ENCODE measurements around the gene BACH2.

Gene BACH2

DNA sequence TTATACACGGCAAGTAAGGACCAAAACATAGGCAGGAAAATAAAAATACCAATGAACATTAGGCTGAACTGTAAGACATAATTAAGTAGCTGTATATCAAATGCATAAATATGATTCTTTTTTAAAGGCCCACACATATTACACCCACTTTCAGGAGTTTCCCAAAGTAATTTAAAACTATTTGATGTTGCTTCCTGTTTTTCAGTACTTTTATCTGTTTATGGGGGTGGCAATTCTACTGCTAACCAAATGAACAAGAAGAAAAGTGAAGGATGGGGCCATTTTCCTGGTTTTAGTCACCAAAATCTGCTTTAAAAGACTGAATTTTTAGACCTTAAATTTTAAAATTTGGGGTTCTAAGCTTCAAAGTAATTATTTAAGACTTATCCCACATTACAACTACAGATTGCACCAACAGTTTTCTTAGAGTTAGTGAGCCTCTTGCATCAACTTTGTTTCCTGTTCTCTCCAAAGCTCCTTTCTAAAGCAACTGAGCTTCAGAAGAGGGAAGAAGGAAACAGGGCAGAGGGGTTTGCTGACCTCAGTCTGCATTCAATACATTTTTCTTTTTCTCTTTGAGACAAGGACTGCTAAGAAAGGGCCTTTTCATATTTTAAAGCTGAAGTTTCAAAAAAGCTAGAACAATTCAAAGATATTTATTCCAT is 191.0 kb downstream of the BACH2 start:
- H3K14ac ChIP-seq (ENCODE audit: low read length in 2 of 2), result no peak overlapping the region
- no peak overlapping the region for H3K4me3 ChIP-seq (ENCODE audit: insufficient read depth in 1 of 2, low read depth in 1 of 2, low read length in 2 of 2)
- H2AK5ac ChIP-seq (ENCODE audit: low read length, severe bottlenecking), result no peak overlapping the region
- no peak overlapping the region for H3K9ac ChIP-seq (ENCODE audit: low read length)
- no peak overlapping the region for H4K91ac ChIP-seq (ENCODE audit: low read length)
- H3K18ac ChIP-seq (ENCODE audit: low read depth in 1 of 2, low read length in 2 of 2), result no peak overlapping the region
- no peaks in the 10 kb centered on the region for H3K36me3 ChIP-seq (ENCODE audit: control insufficient read depth in 1 of 2, insufficient read depth in 2 of 2, low read depth in 1 of 2, low read length in 2 of 2)
- WGBS, result no CpG with 5 or more reads among the region's 1 CpG
- H3K27me3 ChIP-seq (ENCODE audit: control insufficient read depth in 1 of 2, insufficient read depth in 1 of 2, low read length in 2 of 2), result no peaks in the 10 kb centered on the region
- no peak overlapping the region for H2BK120ac ChIP-seq (ENCODE audit: low read depth, low read length)
- H3K79me1 ChIP-seq (replicated peaks; ENCODE audit: low read length, poor library complexity, severe bottlenecking), result no peaks in the 10 kb centered on the region
- H2BK12ac ChIP-seq (ENCODE audit: low read length in 2 of 2), result no peak overlapping the region
- peaks cover 2% of the 10 kb centered on the region for H3K4me1 ChIP-seq (ENCODE audit: control insufficient read depth, insufficient read depth, low read depth, low read length)
- H3K4ac ChIP-seq (ENCODE audit: low read depth in 1 of 2, low read length in 2 of 2), result no peak overlapping the region
- DNase-seq, result no peak
- H2BK15ac ChIP-seq (ENCODE audit: low read depth, poor library complexity, severe bottlenecking), result no peak overlapping the region
- H3K23ac ChIP-seq (ENCODE audit: low read length in 2 of 2), result no peak overlapping the region
- no peak overlapping the region for H3K27ac ChIP-seq (ENCODE audit: low read length, poor library complexity, severe bottlenecking)
- no peak overlapping the region for H2BK5ac ChIP-seq (ENCODE audit: low read depth, low read length, poor library complexity, severe bottlenecking)
- H3K4me2 ChIP-seq (ENCODE audit: low read length, poor library complexity, severe bottlenecking), result no peak overlapping the region
- H3K9me3 ChIP-seq (ENCODE audit: control insufficient read depth, low read length), result no peaks in the 10 kb centered on the region
- H4K8ac ChIP-seq (ENCODE audit: low read length), result no peak overlapping the region
- no peak overlapping the region for H2AFZ ChIP-seq (ENCODE audit: low read depth, low read length)

DNA sequence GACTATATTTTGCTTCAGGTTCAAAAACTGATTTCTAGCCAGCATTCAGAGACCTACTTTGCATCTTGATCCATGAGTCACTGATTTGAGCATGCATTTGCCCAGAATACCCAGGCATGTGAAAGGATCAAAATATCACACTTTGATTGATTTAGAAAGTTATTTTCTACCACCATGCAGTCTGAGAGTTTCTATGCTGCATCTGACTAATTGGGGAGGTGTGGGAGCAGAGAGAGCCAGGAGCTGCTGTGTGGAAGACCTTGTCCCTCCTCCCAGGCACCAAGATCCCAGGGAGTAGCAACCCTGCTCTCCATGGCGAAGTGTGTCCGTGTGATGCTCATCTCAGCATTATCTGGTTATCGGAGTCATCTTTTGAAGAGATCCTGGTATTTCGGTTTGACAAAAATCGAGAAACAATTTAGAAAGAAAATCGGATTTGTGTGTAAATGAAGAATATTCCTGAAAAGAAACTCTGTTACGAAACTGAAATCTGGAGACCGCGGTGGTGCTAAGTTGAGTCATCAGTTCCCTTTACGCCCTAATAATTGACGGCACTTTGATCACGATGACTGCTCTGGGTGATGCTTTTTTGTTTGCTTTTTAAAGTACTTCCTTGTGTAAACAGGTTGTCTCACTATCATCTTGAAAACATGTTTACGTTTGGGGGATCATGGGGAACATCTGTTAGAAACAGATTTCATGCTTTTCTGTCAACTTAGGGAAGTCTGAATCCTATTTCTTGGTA is 193.4 kb downstream of the BACH2 start:
- H4K8ac ChIP-seq (ENCODE audit: low read length), result no peak overlapping the region
- H3K27me3 ChIP-seq (ENCODE audit: control insufficient read depth in 1 of 2, insufficient read depth in 1 of 2, low read length in 2 of 2), result no peaks in the 10 kb centered on the region
- H3K27ac ChIP-seq (ENCODE audit: low read length, poor library complexity, severe bottlenecking), result no peak overlapping the region
- WGBS, result 50% methylated on average over 13 of the region's 13 CpGs
- H3K79me1 ChIP-seq (replicated peaks; ENCODE audit: low read length, poor library complexity, severe bottlenecking), result no peaks in the 10 kb centered on the region
- no peak overlapping the region for H3K9ac ChIP-seq (ENCODE audit: low read length)
- no peak overlapping the region for H3K4me3 ChIP-seq (ENCODE audit: insufficient read depth in 1 of 2, low read depth in 1 of 2, low read length in 2 of 2)
- no peaks in the 10 kb centered on the region for H3K9me3 ChIP-seq (ENCODE audit: control insufficient read depth, low read length)
- no peak overlapping the region for H2AK5ac ChIP-seq (ENCODE audit: low read length, severe bottlenecking)
- H3K23ac ChIP-seq (ENCODE audit: low read length in 2 of 2), result no peak overlapping the region
- H2BK5ac ChIP-seq (ENCODE audit: low read depth, low read length, poor library complexity, severe bottlenecking), result no peak overlapping the region
- H2BK15ac ChIP-seq (ENCODE audit: low read depth, poor library complexity, severe bottlenecking), result no peak overlapping the region
- H3K18ac ChIP-seq (ENCODE audit: low read depth in 1 of 2, low read length in 2 of 2), result no peak overlapping the region
- no peak overlapping the region for H3K4ac ChIP-seq (ENCODE audit: low read depth in 1 of 2, low read length in 2 of 2)
- no peak overlapping the region for H2BK12ac ChIP-seq (ENCODE audit: low read length in 2 of 2)
- H3K4me2 ChIP-seq (ENCODE audit: low read length, poor library complexity, severe bottlenecking), result no peak overlapping the region
- H3K36me3 ChIP-seq (ENCODE audit: control insufficient read depth in 1 of 2, insufficient read depth in 2 of 2, low read depth in 1 of 2, low read length in 2 of 2), result no peaks in the 10 kb centered on the region
- peak; percentile 54 for DNase-seq
- peaks cover 2% of the 10 kb centered on the region for H3K4me1 ChIP-seq (ENCODE audit: control insufficient read depth, insufficient read depth, low read depth, low read length)
- H3K14ac ChIP-seq (ENCODE audit: low read length in 2 of 2), result no peak overlapping the region
- H4K91ac ChIP-seq (ENCODE audit: low read length), result no peak overlapping the region
- H2AFZ ChIP-seq (ENCODE audit: low read depth, low read length), result no peak overlapping the region
- H2BK120ac ChIP-seq (ENCODE audit: low read depth, low read length), result no peak overlapping the region

GRCh38 chr6:90101403-90101802 is 195.2 kb downstream of the BACH2 start:
- no peak overlapping the region for H3K14ac ChIP-seq (ENCODE audit: low read length in 2 of 2)
- no peaks in the 10 kb centered on the region for H3K9me3 ChIP-seq (ENCODE audit: control insufficient read depth, low read length)
- WGBS, result no CpG with 5 or more reads among the region's 1 CpG
- H2AFZ ChIP-seq (ENCODE audit: low read depth, low read length), result no peak overlapping the region
- peaks cover 2% of the 10 kb centered on the region for H3K4me1 ChIP-seq (ENCODE audit: control insufficient read depth, insufficient read depth, low read depth, low read length)
- no peak overlapping the region for H3K4me3 ChIP-seq (ENCODE audit: insufficient read depth in 1 of 2, low read depth in 1 of 2, low read length in 2 of 2)
- H3K4me2 ChIP-seq (ENCODE audit: low read length, poor library complexity, severe bottlenecking), result no peak overlapping the region
- no peak overlapping the region for H3K27ac ChIP-seq (ENCODE audit: low read length, poor library complexity, severe bottlenecking)
- no peaks in the 10 kb centered on the region for H3K79me1 ChIP-seq (replicated peaks; ENCODE audit: low read length, poor library complexity, severe bottlenecking)
- no peak overlapping the region for H3K18ac ChIP-seq (ENCODE audit: low read depth in 1 of 2, low read length in 2 of 2)
- no peak overlapping the region for H4K8ac ChIP-seq (ENCODE audit: low read length)
- H2BK120ac ChIP-seq (ENCODE audit: low read depth, low read length), result no peak overlapping the region
- H3K36me3 ChIP-seq (ENCODE audit: control insufficient read depth in 1 of 2, insufficient read depth in 2 of 2, low read depth in 1 of 2, low read length in 2 of 2), result no peaks in the 10 kb centered on the region
- H3K27me3 ChIP-seq (ENCODE audit: control insufficient read depth in 1 of 2, insufficient read depth in 1 of 2, low read length in 2 of 2), result peaks cover 0 to 3% of the 10 kb centered on the region in 2 experiments
- no peak overlapping the region for H4K91ac ChIP-seq (ENCODE audit: low read length)
- H2AK5ac ChIP-seq (ENCODE audit: low read length, severe bottlenecking), result no peak overlapping the region
- DNase-seq, result no peak
- H2BK5ac ChIP-seq (ENCODE audit: low read depth, low read length, poor library complexity, severe bottlenecking), result no peak overlapping the region
- no peak overlapping the region for H3K4ac ChIP-seq (ENCODE audit: low read depth in 1 of 2, low read length in 2 of 2)
- H3K9ac ChIP-seq (ENCODE audit: low read length), result no peak overlapping the region
- H3K23ac ChIP-seq (ENCODE audit: low read length in 2 of 2), result no peak overlapping the region
- no peak overlapping the region for H2BK15ac ChIP-seq (ENCODE audit: low read depth, poor library complexity, severe bottlenecking)
- H2BK12ac ChIP-seq (ENCODE audit: low read length in 2 of 2), result no peak overlapping the region

DNA sequence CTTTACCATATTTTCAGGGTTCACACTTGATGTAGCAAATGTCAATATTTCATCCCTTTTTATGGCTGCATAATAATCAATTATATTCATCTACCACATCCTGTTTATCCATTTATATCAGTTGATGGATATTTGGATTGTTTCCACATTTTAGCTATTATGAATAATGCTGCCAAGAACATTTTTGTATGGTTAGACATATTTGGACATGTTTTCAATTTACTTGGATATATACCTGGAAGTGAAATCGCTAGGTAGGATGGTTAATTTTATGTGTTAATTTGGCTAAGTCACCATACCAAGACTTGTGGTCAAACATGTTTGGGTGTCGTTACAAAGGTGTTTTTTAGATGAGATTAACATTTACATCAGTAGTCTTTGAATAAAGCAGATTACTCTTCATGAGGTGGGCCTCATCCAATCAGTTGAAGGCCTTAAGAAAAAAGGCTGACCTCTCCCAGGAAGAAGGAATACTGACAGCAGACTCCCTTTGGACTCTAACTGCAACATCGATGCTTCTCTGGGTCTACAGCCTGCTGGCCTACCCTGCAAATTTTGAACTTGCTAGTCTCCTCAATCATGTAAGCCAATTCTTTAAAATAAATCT is 196.5 kb downstream of the BACH2 start:
- Histone ChIP-seq H3K4me2 (ENCODE audit: low read length, poor library complexity, severe bottlenecking) (no peak overlapping the region), H3K36me3 (ENCODE audit: control insufficient read depth in 1 of 2, insufficient read depth in 2 of 2, low read depth in 1 of 2, low read length in 2 of 2) (no peaks in the 10 kb centered on the region), H3K23ac (ENCODE audit: low read length in 2 of 2) (no peak overlapping the region), H3K4me1 (ENCODE audit: control insufficient read depth, insufficient read depth, low read depth, low read length) (peaks cover 2% of the 10 kb centered on the region), H3K79me1 (replicated peaks; ENCODE audit: low read length, poor library complexity, severe bottlenecking) (no peaks in the 10 kb centered on the region), H4K91ac (ENCODE audit: low read length) (no peak overlapping the region), H3K27ac (ENCODE audit: low read length, poor library complexity, severe bottlenecking) (no peak overlapping the region), H3K9ac (ENCODE audit: low read length) (no peak overlapping the region), H2BK15ac (ENCODE audit: low read depth, poor library complexity, severe bottlenecking) (no peak overlapping the region), H3K14ac (ENCODE audit: low read length in 2 of 2) (no peak overlapping the region), H2BK12ac (ENCODE audit: low read length in 2 of 2) (no peak overlapping the region), H3K9me3 (ENCODE audit: control insufficient read depth, low read length) (no peaks in the 10 kb centered on the region), H2AFZ (ENCODE audit: low read depth, low read length) (no peak overlapping the region), H3K27me3 (ENCODE audit: control insufficient read depth in 1 of 2, insufficient read depth in 1 of 2, low read length in 2 of 2) (peaks cover 0 to 5% of the 10 kb centered on the region in 2 experiments), H2AK5ac (ENCODE audit: low read length, severe bottlenecking) (no peak overlapping the region), H3K18ac (ENCODE audit: low read depth in 1 of 2, low read length in 2 of 2) (no peak overlapping the region), H3K4me3 (ENCODE audit: insufficient read depth in 1 of 2, low read depth in 1 of 2, low read length in 2 of 2) (no peak overlapping the region), H2BK120ac (ENCODE audit: low read depth, low read length) (no peak overlapping the region), H3K4ac (ENCODE audit: low read depth in 1 of 2, low read length in 2 of 2) (no peak overlapping the region), H2BK5ac (ENCODE audit: low read depth, low read length, poor library complexity, severe bottlenecking) (peak overlapping the region; percentile 9), H4K8ac (ENCODE audit: low read length) (no peak overlapping the region)
- DNase-seq, result no peak
- WGBS, result 83% methylated on average over 3 of the region's 3 CpGs
